CD14-positive monocyte (primary cell): Measurements from ENCODE around the gene TFAP2C. TPM values are rescaled to one million over a fixed set of nuclear protein-coding genes. Genes with fewer than 3 reads are reported as not detected.

Source experiments
- DNase-seq, 3 donors: peaks; one replicate each; pipeline ENCODE4 v3.0.0-alpha.2; 2011 to 2022
- H2AFZ ChIP-seq: 2 replicates; pipeline ENCODE4 v1.6.0; 2012; ENCODE audit warnings: mild to moderate bottlenecking, low read depth, low read length, inconsistent platforms; ENCODE audit not compliant: insufficient read depth, poor library complexity, severe bottlenecking
- H3K27ac ChIP-seq, 2 donors: 1 replicate in 1 of 2; 2 replicates in 1 of 2; pipeline ENCODE4 v1.5.1; 2012 to 2013; ENCODE audit warnings: low read length in 2 of 2, control low read depth in 1 of 2, inconsistent platforms in 1 of 2, low read depth in 1 of 2, mild to moderate bottlenecking in 1 of 2
- H3K27me3 ChIP-seq, 2 donors: one replicate each; pipeline versions ENCODE4 v1.6.0 to v1.6.1; 2011 to 2013; ENCODE audit warnings: low read length in 2 of 2; ENCODE audit not compliant: control insufficient read depth in 2 of 2, insufficient read depth in 2 of 2
- H3K36me3 ChIP-seq, 2 donors: replicated peaks in 1 of 2; 1 replicate in 1 of 2; 2 replicates in 1 of 2; pipeline versions ENCODE4 v1.5.1 to v1.6.1; 2012 to 2013; ENCODE audit warnings: low read length in 2 of 2, control low read depth in 1 of 2, inconsistent platforms in 1 of 2, mild to moderate bottlenecking in 1 of 2; ENCODE audit not compliant: insufficient read depth in 2 of 2, control insufficient read depth in 1 of 2
- H3K4me1 ChIP-seq, 2 donors: 1 replicate in 1 of 2; 2 replicates in 1 of 2; pipeline versions ENCODE4 v1.5.1 to v1.6.1; 2012 to 2013; ENCODE audit warnings: low read length in 2 of 2, control low read depth in 1 of 2, inconsistent platforms in 1 of 2, mild to moderate bottlenecking in 1 of 2, moderate library complexity in 1 of 2; ENCODE audit not compliant: insufficient read depth in 2 of 2, control insufficient read depth in 1 of 2
- H3K4me2 ChIP-seq: replicated peaks from 2 replicates; pipeline ENCODE3; 2012; ENCODE audit warnings: low read length, moderate library complexity, mild to moderate bottlenecking; ENCODE audit not compliant: poor library complexity, severe bottlenecking; ENCODE audit errors: extremely low read depth
- H3K4me3 ChIP-seq, 3 experiments: fragments of 200-600 bp in 1 of 3; sonication (generic) in 1 of 3; replicated peaks in 1 of 3; 1 replicate in 2 of 3; 2 replicates in 1 of 3; pipeline ENCODE4 v1.5.1; 2011 to 2013; ENCODE audit warnings: low read length in 3 of 3, mild to moderate bottlenecking in 3 of 3, control low read depth in 2 of 3, low read depth in 2 of 3, inconsistent platforms in 1 of 3, moderate library complexity in 1 of 3
- H3K79me2 ChIP-seq: 2 replicates; pipeline ENCODE4 v1.6.0; 2012; ENCODE audit warnings: mild to moderate bottlenecking, control low read depth, inconsistent platforms, low read length, moderate library complexity; ENCODE audit not compliant: insufficient read depth
- H3K9ac ChIP-seq: 2 replicates; pipeline ENCODE4 v1.6.0; 2017; ENCODE audit warnings: low read length, mild to moderate bottlenecking; ENCODE audit not compliant: insufficient read depth, poor library complexity, severe bottlenecking
- H3K9me3 ChIP-seq, 2 donors: replicated peaks in 1 of 2; 1 replicate in 1 of 2; 2 replicates in 1 of 2; pipeline versions ENCODE4 v1.5.1 to v1.6.1; 2012 to 2013; ENCODE audit warnings: low read length in 2 of 2, control low read depth in 1 of 2; ENCODE audit not compliant: control insufficient read depth in 1 of 2, insufficient read depth in 1 of 2
- H4K20me1 ChIP-seq: 2 replicates; pipeline ENCODE4 v1.6.0; 2012; ENCODE audit warnings: mild to moderate bottlenecking, low read length, control low read depth, moderate library complexity; ENCODE audit not compliant: insufficient read depth
- H3K27ac Mint-ChIP-seq, 7 donors: one replicate each; pipeline ENCODE4 v1.8.0; 2020; ENCODE audit warnings: mild to moderate bottlenecking in 7 of 7, mixed read lengths in 7 of 7, moderate library complexity in 6 of 7, inconsistent platforms in 2 of 7
- H3K27me3 Mint-ChIP-seq, 3 donors: one replicate each; pipeline ENCODE4 v1.8.0; 2021 to 2022; ENCODE audit warnings: low read depth in 3 of 3, mild to moderate bottlenecking in 3 of 3, mixed read lengths in 3 of 3, moderate library complexity in 3 of 3, inconsistent platforms in 1 of 3
- H3K36me3 Mint-ChIP-seq, 2 donors: one replicate each; pipeline ENCODE4 v1.8.0; 2020; ENCODE audit warnings: mixed read lengths in 2 of 2, inconsistent platforms in 1 of 2, mild to moderate bottlenecking in 1 of 2
- H3K4me1 Mint-ChIP-seq: one replicate; pipeline ENCODE4 v1.8.0; 2020; ENCODE audit warnings: mild to moderate bottlenecking, mixed read lengths
- H3K4me3 Mint-ChIP-seq, 2 donors: one replicate each; pipeline ENCODE4 v1.8.0; 2020; ENCODE audit warnings: mild to moderate bottlenecking in 2 of 2, mixed read lengths in 2 of 2, moderate library complexity in 1 of 2
- H3K9me3 Mint-ChIP-seq, 7 donors: one replicate each; pipeline ENCODE4 v1.8.0; 2020 to 2022; ENCODE audit warnings: mixed read lengths in 7 of 7, mild to moderate bottlenecking in 6 of 7, moderate library complexity in 6 of 7, inconsistent platforms in 2 of 7
- WGBS: methylation state at CpG from one replicate; pipeline ENCODE4 v1.1.5; 2013; ENCODE audit warnings: missing lambda C conversion rate; ENCODE audit not compliant: insufficient coverage; 5-methylcytosine and 5-hydroxymethylcytosine counted together
- intact Hi-C, 2 donors: fragments of 100-400 bp; cut with micrococcal nuclease; formaldehyde crosslinking; loops; one replicate each; pipeline versions ENCODE4 v1.15.0 to v1.15.1; 2023
- polyA plus RNA-seq, 3 donors: library from polyadenylated mRNA; depleted of rRNA in 1 of 3; unstranded in 2 of 3; stranded (reverse) in 1 of 3; fragments of 300-500 nt in 2 of 3; fragments of >200 nt in 1 of 3; fragmentation: Illumina TruSeq in 2 of 3; gene quantifications; 1 replicate in 2 of 3; 2 replicates in 1 of 3; pipeline ENCODE4 v1.2.3, GENCODE V29; 2012 to 2021
- TF ChIP-seq, protein P1 (sequence below): fragments of 200-600 bp; IDR thresholded peaks from one replicate; pipeline ENCODE4 v1.8.0; 2022; ENCODE audit warnings: antibody characterized with exemption, mild to moderate bottlenecking

Gene TFAP2C
- polyA plus RNA-seq, 3 donors = not detected

- Histone ChIP-seq H3K9ac (no peak overlapping the region), H2AFZ (no peak overlapping the region)
Measured at GRCh38 chr20:56630086-56630493, 984 bp downstream of the TFAP2C start.

DNA sequence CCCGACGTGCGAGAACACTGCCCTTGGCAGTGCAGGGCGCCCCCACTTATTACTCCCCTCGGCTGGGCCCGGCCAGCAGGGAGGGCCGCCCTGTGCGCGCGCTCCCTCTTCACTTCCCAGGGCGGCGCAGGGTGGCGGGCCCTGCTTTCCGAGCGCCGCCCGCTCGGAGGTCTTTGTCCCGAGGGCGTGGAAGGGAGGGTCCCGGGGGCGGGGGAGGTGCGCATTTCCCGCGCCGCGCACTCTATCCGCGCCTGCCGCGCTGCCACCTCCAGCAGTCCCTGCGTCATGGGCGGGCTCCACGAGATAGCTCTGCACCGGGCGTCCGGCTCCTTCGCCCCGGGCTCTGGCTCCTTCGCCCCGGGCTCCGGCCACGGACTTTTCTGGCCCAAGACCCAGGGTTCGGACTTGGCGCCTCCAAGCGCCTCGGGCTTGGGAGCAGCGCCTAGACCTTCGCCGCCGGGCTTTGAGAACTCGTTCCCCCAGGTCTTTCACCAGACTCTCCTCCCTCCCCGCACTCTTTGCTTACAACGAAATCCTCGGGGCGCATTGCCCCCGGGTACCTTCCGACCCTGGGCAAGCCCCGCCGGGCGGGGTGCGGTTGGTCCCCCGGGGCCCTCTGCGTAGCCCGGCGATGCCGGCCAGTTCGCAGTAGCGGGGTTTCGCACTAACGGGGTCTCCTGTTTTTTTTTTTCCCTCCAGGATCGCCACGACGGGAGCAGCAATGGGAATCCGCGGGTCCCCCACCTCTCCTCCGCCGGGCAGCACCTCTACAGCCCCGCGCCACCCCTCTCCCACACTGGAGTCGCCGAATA is 1.6 kb downstream of the TFAP2C start:
- Mint-ChIP-seq H3K4me1 (peaks cover 16% of the 10 kb centered on the region), H3K36me3 (no peaks in the 10 kb centered on the region), H3K27me3 (peaks cover 82 to 98% (median 85%) of the 10 kb centered on the region in 3 donors), H3K4me3 (peak overlapping the region in 1 of 2 donors; percentile 73), H3K27ac (no peak overlapping the region), H3K9me3 (peaks cover 0 to 17% (median 7%) of the 10 kb centered on the region in 7 donors)
- Histone ChIP-seq H3K27me3 (peaks cover 75 to 93% of the 10 kb centered on the region in 2 donors), H3K9ac (no peak overlapping the region), H4K20me1 (no peaks in the 10 kb centered on the region), H3K79me2 (no peaks in the 10 kb centered on the region), H3K36me3 (no peaks in the 10 kb centered on the region), H3K27ac (no peak overlapping the region), H2AFZ (no peak overlapping the region), H3K4me1 (peaks cover 10 to 21% of the 10 kb centered on the region in 2 donors), H3K4me3 (no peak overlapping the region), H3K9me3 (peaks cover 0 to 31% of the 10 kb centered on the region in 2 donors), H3K4me2 (peak overlapping the region; percentile 49)
- DNase-seq = no peak
- intact Hi-C loops = no loop called here
- TF ChIP-seq, protein P1, sequence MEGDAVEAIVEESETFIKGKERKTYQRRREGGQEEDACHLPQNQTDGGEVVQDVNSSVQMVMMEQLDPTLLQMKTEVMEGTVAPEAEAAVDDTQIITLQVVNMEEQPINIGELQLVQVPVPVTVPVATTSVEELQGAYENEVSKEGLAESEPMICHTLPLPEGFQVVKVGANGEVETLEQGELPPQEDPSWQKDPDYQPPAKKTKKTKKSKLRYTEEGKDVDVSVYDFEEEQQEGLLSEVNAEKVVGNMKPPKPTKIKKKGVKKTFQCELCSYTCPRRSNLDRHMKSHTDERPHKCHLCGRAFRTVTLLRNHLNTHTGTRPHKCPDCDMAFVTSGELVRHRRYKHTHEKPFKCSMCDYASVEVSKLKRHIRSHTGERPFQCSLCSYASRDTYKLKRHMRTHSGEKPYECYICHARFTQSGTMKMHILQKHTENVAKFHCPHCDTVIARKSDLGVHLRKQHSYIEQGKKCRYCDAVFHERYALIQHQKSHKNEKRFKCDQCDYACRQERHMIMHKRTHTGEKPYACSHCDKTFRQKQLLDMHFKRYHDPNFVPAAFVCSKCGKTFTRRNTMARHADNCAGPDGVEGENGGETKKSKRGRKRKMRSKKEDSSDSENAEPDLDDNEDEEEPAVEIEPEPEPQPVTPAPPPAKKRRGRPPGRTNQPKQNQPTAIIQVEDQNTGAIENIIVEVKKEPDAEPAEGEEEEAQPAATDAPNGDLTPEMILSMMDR = no peak
- 4% methylated on average over 80 of the region's 82 CpGs for WGBS

More at GRCh38 chr20:56630086-56630493, 984 bp downstream of the TFAP2C start:
- Mint-ChIP-seq H3K27me3 (peaks cover 85 to 100% (median 87%) of the 10 kb centered on the region in 3 donors), H3K4me3 (peak overlapping the region; percentile 20 to 87), H3K9me3 (peaks cover 0 to 17% (median 7%) of the 10 kb centered on the region in 7 donors), H3K27ac (no peak overlapping the region), H3K36me3 (no peaks in the 10 kb centered on the region), H3K4me1 (peaks cover 16% of the 10 kb centered on the region)
- H3K4me3 ChIP-seq = peak overlapping the region in 1 of 3 experiments; percentile 47
- under 1% methylated on average over 30 of the region's 38 CpGs for WGBS
- H3K27me3 ChIP-seq = peaks cover 82 to 98% of the 10 kb centered on the region in 2 donors
- H3K36me3 ChIP-seq = no peaks in the 10 kb centered on the region
- H4K20me1 ChIP-seq = no peaks in the 10 kb centered on the region
- no peak overlapping the region for H3K27ac ChIP-seq
- TF ChIP-seq, protein P1 = no peak
- DNase-seq = no peak
- peak overlapping the region; percentile 49 for H3K4me2 ChIP-seq
- intact Hi-C loops = no loop called here
- peaks cover 0 to 37% of the 10 kb centered on the region in 2 donors for H3K9me3 ChIP-seq
- no peaks in the 10 kb centered on the region for H3K79me2 ChIP-seq
- peaks cover 10 to 21% of the 10 kb centered on the region in 2 donors for H3K4me1 ChIP-seq
